HEK293T (cell line): Measurements from ENCODE around the gene MYH8.

Experiments used
- CTCF ChIA-PET: fragments of 350-600 bp; formaldehyde crosslinking; extraction: SDS; loops from one replicate; lab custom pipeline; 2021; ENCODE audit warnings: antibody characterized with exemption, inconsistent platforms; lab: Yijun Ruan, JAX
- POLR2A ChIA-PET: fragments of 350-600 bp; formaldehyde crosslinking; extraction: SDS; loops from one replicate; lab custom pipeline; 2020; ENCODE audit warnings: antibody characterized with exemption, inconsistent platforms; lab: Yijun Ruan, JAX
- DNase-seq: peaks from one replicate; pipeline ENCODE4 v3.0.0; 2012; ENCODE audit warnings: mixed read lengths; ENCODE audit errors: extremely low spot score
- ARNT ChIP-seq: fragments of 450-650 bp; IDR thresholded peaks from 2 replicates; pipeline ENCODE4 v1.6.1; 2017; ENCODE audit warnings: mild to moderate bottlenecking
- BHLHE40 ChIP-seq: fragments of 450-650 bp; IDR thresholded peaks from 2 replicates; pipeline ENCODE4 v1.6.1; 2016; ENCODE audit warnings: mild to moderate bottlenecking, moderate library complexity, borderline replicate concordance
- CTBP1 ChIP-seq: fragments of 450-650 bp; IDR thresholded peaks from 2 replicates; pipeline ENCODE4 v1.6.1; 2016; ENCODE audit warnings: borderline replicate concordance
- ELF4 ChIP-seq: fragments of 450-650 bp; IDR thresholded peaks from 2 replicates; pipeline ENCODE4 v1.6.1; 2017; ENCODE audit warnings: antibody characterized with exemption
- FOXA1 ChIP-seq: fragments of 450-650 bp; IDR thresholded peaks from 2 replicates; pipeline ENCODE4 v1.6.1; 2016; ENCODE audit warnings: mild to moderate bottlenecking
- FOXK2 ChIP-seq: fragments of 450-650 bp; IDR thresholded peaks from 2 replicates; pipeline ENCODE4 v1.6.1; 2016; ENCODE audit warnings: mild to moderate bottlenecking
- FOXM1 ChIP-seq: fragments of 450-650 bp; IDR thresholded peaks from 2 replicates; pipeline ENCODE4 v1.6.1; 2017; ENCODE audit warnings: mild to moderate bottlenecking, borderline replicate concordance
- HDGF ChIP-seq: fragments of 450-650 bp; IDR thresholded peaks from 2 replicates; pipeline ENCODE4 v1.6.1; 2017; ENCODE audit warnings: antibody characterized with exemption, borderline replicate concordance
- L3MBTL2 ChIP-seq: fragments of 450-650 bp; conservative IDR thresholded peaks from 2 replicates; pipeline ENCODE4 v1.6.1; 2016; ENCODE audit warnings: mild to moderate bottlenecking
- LEF1 ChIP-seq: fragments of 450-650 bp; IDR thresholded peaks from 2 replicates; pipeline ENCODE4 v1.6.1; 2017; ENCODE audit warnings: mild to moderate bottlenecking, borderline replicate concordance
- NFRKB ChIP-seq: fragments of 450-650 bp; IDR thresholded peaks from 2 replicates; pipeline ENCODE4 v1.6.1; 2016; ENCODE audit warnings: mild to moderate bottlenecking, moderate library complexity
- PKNOX1 ChIP-seq: fragments of 450-650 bp; IDR thresholded peaks from 2 replicates; pipeline ENCODE4 v1.6.1; 2016
- SP1 ChIP-seq: fragments of 450-650 bp; IDR thresholded peaks from 2 replicates; pipeline ENCODE4 v1.6.1; 2017
- SUZ12 ChIP-seq: fragments of 450-650 bp; IDR thresholded peaks from 2 replicates; pipeline ENCODE4 v1.6.1; 2016; ENCODE audit warnings: mild to moderate bottlenecking
- TARDBP ChIP-seq: fragments of 450-650 bp; IDR thresholded peaks from 2 replicates; pipeline ENCODE4 v1.6.1; 2016
- ZNF384 ChIP-seq: fragments of 450-650 bp; IDR thresholded peaks from 2 replicates; pipeline ENCODE4 v1.6.1; 2016

Gene MYH8

GRCh38 chr17:10420811-10421210, 939 bp downstream of the MYH8 start:
- no peak for DNase-seq
- TF ChIP-seq CTBP1 (no peak), BHLHE40 (no peak), FOXK2 (no peak), NFRKB (no peak), ZNF384 (no peak), HDGF (no peak)
- ChIA-PET POLR2A (no interaction called here), CTCF (no interaction called here)

GRCh38 chr17:10417431-10417830, 4.3 kb downstream of the MYH8 start:
- TF ChIP-seq ARNT (no peak), SUZ12 (no peak), ZNF384 (no peak)
- POLR2A ChIA-PET: no interaction called here
- no peak for DNase-seq
- CTCF ChIA-PET: no interaction called here

- DNase-seq: no peak
- ChIA-PET POLR2A (no interaction called here), CTCF (no interaction called here)
- TF ChIP-seq HDGF: no peak
- no peak for TF ChIP-seq NFRKB
These were observed 6.6 kb downstream of the MYH8 start for GRCh38 chr17:10415161-10415560.

- CTCF ChIA-PET: interaction anchor here (0.7 kb wide), 1 partner anchor 238 kb away, joined by 3 read pairs; no protein-coding TSS in a partner anchor
- POLR2A ChIA-PET: no interaction called here
- no peak for DNase-seq
- TF ChIP-seq FOXM1 (no peak), L3MBTL2 (no peak), ARNT (no peak), FOXA1 (no peak), TARDBP (no peak), LEF1 (no peak), CTBP1 (no peak), FOXK2 (no peak), ZNF384 (no peak), SUZ12 (no peak), NFRKB (no peak), HDGF (no peak), BHLHE40 (no peak), PKNOX1 (no peak), ELF4 (no peak), SP1 (no peak)
These were observed 18.2 kb downstream of the MYH8 start for GRCh38 chr17:10403589-10403988.

GRCh38 chr17:10398352-10398751, 23.4 kb downstream of the MYH8 start:
- no peak for TF ChIP-seq ELF4
- TF ChIP-seq TARDBP: no peak
- no peak for TF ChIP-seq BHLHE40
- DNase-seq: no peak
- ChIA-PET POLR2A (no interaction called here), CTCF (no interaction called here)

GRCh38 chr17:10396524-10397163, 25.1 kb downstream of the MYH8 start:
- no peak for DNase-seq
- ChIA-PET CTCF (no interaction called here), POLR2A (no interaction called here)
- no peak for TF ChIP-seq SP1
- no peak for TF ChIP-seq FOXM1
- TF ChIP-seq FOXK2: no peak
- TF ChIP-seq CTBP1: no peak
- TF ChIP-seq NFRKB: no peak
- no peak for TF ChIP-seq TARDBP
- no peak for TF ChIP-seq SUZ12
- no peak for TF ChIP-seq LEF1

GRCh38 chr17:10394201-10394887, 27.4 kb downstream of the MYH8 start:
- CTCF ChIA-PET: no interaction called here
- no peak for DNase-seq
- TF ChIP-seq NFRKB (no peak), PKNOX1 (no peak), L3MBTL2 (no peak), LEF1 (no peak), FOXM1 (no peak), HDGF (no peak), SUZ12 (no peak), FOXK2 (no peak), SP1 (no peak), BHLHE40 (no peak), ZNF384 (no peak), FOXA1 (no peak), TARDBP (no peak), ELF4 (no peak)
- POLR2A ChIA-PET: no interaction called here

- ChIA-PET POLR2A (no interaction called here), CTCF (no interaction called here)
- no peak for DNase-seq
- TF ChIP-seq FOXK2 (no peak), L3MBTL2 (no peak), SP1 (no peak), HDGF (no peak), FOXM1 (no peak), PKNOX1 (no peak), TARDBP (no peak), BHLHE40 (no peak), SUZ12 (no peak), ARNT (no peak), FOXA1 (no peak), ZNF384 (no peak)
These were observed 28.9 kb downstream of the MYH8 start for GRCh38 chr17:10392880-10393279.
